Vagina (tissue), 2 donors: ENCODE results near the gene NMT1.

Source experiments
- POLR2A ChIP-seq, 2 donors: fragments of 450-650 bp; IDR thresholded peaks; one replicate each; pipeline ENCODE4 v1.6.1; 2017; ENCODE audit warnings: antibody characterized with exemption in 2 of 2, mild to moderate bottlenecking in 2 of 2, moderate library complexity in 2 of 2
- POLR2AphosphoS5 ChIP-seq, 2 donors: sonication (generic); formaldehyde crosslinking; IDR thresholded peaks; one replicate each; pipeline ENCODE4 v1.9.0; 2017; ENCODE audit warnings: antibody characterized with exemption in 2 of 2, mild to moderate bottlenecking in 2 of 2, low read depth in 1 of 2; ENCODE audit not compliant: insufficient read depth in 1 of 2
- TF ChIP-seq, protein P1 (sequence below), 3 experiments: fragments of 450-650 bp in 2 of 3; fragments of 200-600 bp in 1 of 3; sonication (generic) in 1 of 3; IDR thresholded peaks; one replicate each; pipeline ENCODE4 v1.5.1; 2017 to 2019; ENCODE audit warnings: antibody characterized with exemption in 3 of 3, mild to moderate bottlenecking in 2 of 3, moderate library complexity in 2 of 3

DNA sequence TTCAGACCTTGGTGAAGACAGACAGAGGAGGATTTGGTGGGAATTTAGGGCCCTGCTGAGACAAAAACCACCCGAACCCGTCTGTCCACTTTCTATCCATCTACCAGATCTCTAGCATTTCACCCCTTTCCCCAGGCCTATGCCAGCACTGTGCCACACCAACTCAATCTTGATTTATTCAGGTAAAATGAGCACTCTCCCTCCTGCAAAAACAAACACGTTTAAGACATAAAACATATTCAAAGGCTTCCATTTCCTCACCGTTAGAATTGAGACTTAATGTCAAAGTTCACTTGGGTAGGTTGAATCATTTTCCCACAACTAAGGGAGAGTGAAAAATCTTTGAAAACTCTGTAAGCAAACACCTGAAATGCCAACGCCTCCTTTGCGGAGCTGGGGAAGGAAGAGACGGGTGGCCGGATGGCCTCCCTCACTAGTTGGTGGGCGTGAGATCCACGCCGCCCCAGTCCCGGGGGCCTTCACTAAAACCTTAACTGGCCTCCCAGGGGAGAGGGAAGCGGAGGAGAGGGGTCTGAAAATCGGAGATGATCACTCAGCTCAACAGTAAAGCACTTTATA lies 10.5 kb upstream of the NMT1 start:
- TF ChIP-seq, protein P1, sequence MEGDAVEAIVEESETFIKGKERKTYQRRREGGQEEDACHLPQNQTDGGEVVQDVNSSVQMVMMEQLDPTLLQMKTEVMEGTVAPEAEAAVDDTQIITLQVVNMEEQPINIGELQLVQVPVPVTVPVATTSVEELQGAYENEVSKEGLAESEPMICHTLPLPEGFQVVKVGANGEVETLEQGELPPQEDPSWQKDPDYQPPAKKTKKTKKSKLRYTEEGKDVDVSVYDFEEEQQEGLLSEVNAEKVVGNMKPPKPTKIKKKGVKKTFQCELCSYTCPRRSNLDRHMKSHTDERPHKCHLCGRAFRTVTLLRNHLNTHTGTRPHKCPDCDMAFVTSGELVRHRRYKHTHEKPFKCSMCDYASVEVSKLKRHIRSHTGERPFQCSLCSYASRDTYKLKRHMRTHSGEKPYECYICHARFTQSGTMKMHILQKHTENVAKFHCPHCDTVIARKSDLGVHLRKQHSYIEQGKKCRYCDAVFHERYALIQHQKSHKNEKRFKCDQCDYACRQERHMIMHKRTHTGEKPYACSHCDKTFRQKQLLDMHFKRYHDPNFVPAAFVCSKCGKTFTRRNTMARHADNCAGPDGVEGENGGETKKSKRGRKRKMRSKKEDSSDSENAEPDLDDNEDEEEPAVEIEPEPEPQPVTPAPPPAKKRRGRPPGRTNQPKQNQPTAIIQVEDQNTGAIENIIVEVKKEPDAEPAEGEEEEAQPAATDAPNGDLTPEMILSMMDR (IDR thresholded peaks at IDR 0.05) = no peak
- TF ChIP-seq POLR2A (IDR thresholded peaks at IDR 0.05) = no peak
- TF ChIP-seq POLR2AphosphoS5 (IDR thresholded peaks at IDR 0.05; ENCODE audit: insufficient read depth in 1 of 2, low read depth in 1 of 2) = no peak
